Endothelial cell of umbilical vein (primary cell): ENCODE results near the gene ATP5PO. TPM values are rescaled to one million over a fixed set of nuclear protein-coding genes. Genes with fewer than 3 reads are reported as not detected.

ENCODE experiments used
- BruUV-seq: library from RNA; stranded (reverse); fragments of 400-500 nt; replicated peaks from 2 replicates; lab custom pipeline; 2021; lab: Mats Ljungman, UMichigan
- CTCF ChIA-PET: fragments of 300-600, 350-600 bp; sonication (Branson Sonifier 250); formaldehyde crosslinking; loops from one replicate; lab custom pipeline; 2021; ENCODE audit warnings: antibody characterized with exemption, inconsistent platforms; lab: Charles Lee
- POLR2A ChIA-PET: fragments of 300-600, 350-600 bp; sonication (Branson Sonifier 250); formaldehyde crosslinking; loops from one replicate; lab custom pipeline; 2021; ENCODE audit warnings: antibody characterized with exemption, inconsistent platforms; lab: Charles Lee
- DNase-seq: peaks from one replicate; pipeline ENCODE4 v3.0.0-alpha.2; 2011; ENCODE audit warnings: low read depth, low spot score
- FAIRE-seq: peaks from 2 replicates; lab custom pipeline; 2011; peaks lifted over from hg19 to GRCh38; lab: Jason Lieb, UNC
- H2AFZ ChIP-seq: 2 replicates; pipeline ENCODE4 v1.6.0; 2012; ENCODE audit warnings: low read depth, low read length, control low read depth, inconsistent platforms
- H3K27ac ChIP-seq: 2 replicates; pipeline ENCODE4 v1.5.1; 2011; ENCODE audit warnings: low read depth, mild to moderate bottlenecking, control low read depth, low read length, moderate library complexity; ENCODE audit not compliant: insufficient read depth
- H3K27me3 ChIP-seq, 2 experiments: 2 replicates each; pipeline versions ENCODE4 v1.6.0 to v1.6.1; 2011; ENCODE audit warnings: low read length in 2 of 2, mixed read lengths in 1 of 2; ENCODE audit not compliant: control insufficient read depth in 2 of 2, insufficient read depth in 2 of 2
- H3K36me3 ChIP-seq, 2 experiments: 2 replicates in 1 of 2; 3 replicates in 1 of 2; pipeline ENCODE4 v1.5.1; 2011; ENCODE audit warnings: low read length in 2 of 2, mild to moderate bottlenecking in 1 of 2, moderate library complexity in 1 of 2; ENCODE audit not compliant: control insufficient read depth in 2 of 2, insufficient read depth in 2 of 2; ENCODE audit errors: extremely low read depth in 1 of 2
- H3K4me1 ChIP-seq: 3 replicates; pipeline ENCODE4 v1.5.1; 2011; ENCODE audit warnings: mild to moderate bottlenecking, low read length; ENCODE audit not compliant: control insufficient read depth, insufficient read depth; ENCODE audit errors: extremely low read depth
- H3K4me2 ChIP-seq: 2 replicates; pipeline ENCODE4 v1.6.1; 2011; ENCODE audit warnings: low read length, control low read depth, mixed read lengths; ENCODE audit not compliant: insufficient read depth
- H3K4me3 ChIP-seq, 3 experiments: fragments of 200-600 bp in 1 of 3; sonication (generic), shearing (Covaris generic) in 1 of 3; replicated peaks in 1 of 3; 2 replicates each; pipeline ENCODE4 v1.5.1; 2011 to 2016; ENCODE audit warnings: control low read depth in 3 of 3, low read length in 3 of 3, mild to moderate bottlenecking in 2 of 3, inconsistent platforms in 1 of 3, low read depth in 1 of 3, moderate library complexity in 1 of 3; ENCODE audit not compliant: insufficient read depth in 1 of 3
- H3K79me2 ChIP-seq: 2 replicates; pipeline ENCODE4 v1.6.0; 2012; ENCODE audit warnings: low read length, inconsistent platforms; ENCODE audit not compliant: control insufficient read depth, insufficient read depth
- H3K9ac ChIP-seq: replicated peaks from 2 replicates; pipeline ENCODE3; 2011; ENCODE audit warnings: low read length, control low read depth; ENCODE audit not compliant: insufficient read depth; ENCODE audit errors: extremely low read depth
- H3K9me1 ChIP-seq: replicated peaks from 3 replicates; pipeline ENCODE4 v1.6.0; 2011; ENCODE audit warnings: mild to moderate bottlenecking, low read length; ENCODE audit not compliant: control insufficient read depth, insufficient read depth; ENCODE audit errors: extremely low read depth
- H3K9me3 ChIP-seq: replicated peaks from 2 replicates; pipeline ENCODE4 v1.5.1; 2012; ENCODE audit warnings: low read length, inconsistent platforms; ENCODE audit not compliant: control insufficient read depth, insufficient read depth
- H4K20me1 ChIP-seq: replicated peaks from 2 replicates; pipeline ENCODE3; 2011; ENCODE audit warnings: mild to moderate bottlenecking, low read length; ENCODE audit not compliant: control insufficient read depth, insufficient read depth; ENCODE audit errors: extremely low read depth
- EZH2 ChIP-seq: IDR thresholded peaks from 2 replicates; pipeline ENCODE4 v1.6.1; 2012; ENCODE audit warnings: borderline replicate concordance, low read depth, mild to moderate bottlenecking, moderate library complexity, low read length, inconsistent platforms; ENCODE audit not compliant: severe bottlenecking
- GATA2 ChIP-seq: IDR thresholded peaks from 2 replicates; pipeline ENCODE4 v1.7.0; 2011; ENCODE audit warnings: low read depth, mild to moderate bottlenecking, moderate library complexity, mixed read lengths, low read length; ENCODE audit not compliant: insufficient read length, insufficient read depth
- MYC ChIP-seq: IDR thresholded peaks from one replicate; pipeline ENCODE4 v1.6.1; 2011; ENCODE audit warnings: mild to moderate bottlenecking, low read depth, low read length
- POLR2AphosphoS5 ChIP-seq: IDR thresholded peaks from 2 replicates; pipeline ENCODE4 v1.6.1; 2012; ENCODE audit warnings: low read depth, mild to moderate bottlenecking, control low read depth, low read length, moderate library complexity; ENCODE audit not compliant: insufficient read depth
- dilution Hi-C: fragments of 300-500 bp; cut with MboI; formaldehyde crosslinking; loops from one replicate; pipeline ENCODE4 v1.15.0; 2019; ENCODE audit warnings: low sequenced_read_pairs; ENCODE audit not compliant: extremely low pct_ligation_motif_present
- intact Hi-C: fragments of 100-400 bp; cut with micrococcal nuclease; formaldehyde crosslinking; loops from one replicate; pipeline ENCODE4 v1.10.0; 2022
- polyA plus RNA-seq, 4 experiments: library from polyadenylated mRNA; depleted of rRNA in 3 of 4; stranded (reverse) in 3 of 4; unstranded in 1 of 4; fragments of >200 nt; gene quantifications; 2 replicates each; pipeline versions ENCODE4 v1.2.1 to v1.2.3, GENCODE V29; 2011 to 2012; ENCODE audit warnings: missing spikeins in 1 of 4
- total RNA-seq: library from RNA; stranded (reverse); gene quantifications from 2 replicates; pipeline ENCODE4 v1.2.3, GENCODE V29; 2021
- TF ChIP-seq, protein P1 (sequence below), 2 donors: IDR thresholded peaks; 1 replicate in 1 of 2; 2 replicates in 1 of 2; pipeline ENCODE4 v1.5.1; 2011; ENCODE audit warnings: low read length in 2 of 2, mild to moderate bottlenecking in 2 of 2, moderate library complexity in 2 of 2, control low read depth in 1 of 2, inconsistent platforms in 1 of 2, low read depth in 1 of 2; ENCODE audit not compliant: insufficient read depth in 1 of 2; ENCODE audit errors: extremely low read depth in 1 of 2
- TF ChIP-seq, protein P2 (sequence below): IDR thresholded peaks from 2 replicates; pipeline ENCODE4 v1.6.1; 2011; ENCODE audit not compliant: insufficient read depth, insufficient read length

The ATP5PO gene
- total and polyA plus RNA-seq, 2 donors (not counting 3 experiments of a cell fraction or from before 2014, with no cell fraction given): 187 to 207 TPM

DNA sequence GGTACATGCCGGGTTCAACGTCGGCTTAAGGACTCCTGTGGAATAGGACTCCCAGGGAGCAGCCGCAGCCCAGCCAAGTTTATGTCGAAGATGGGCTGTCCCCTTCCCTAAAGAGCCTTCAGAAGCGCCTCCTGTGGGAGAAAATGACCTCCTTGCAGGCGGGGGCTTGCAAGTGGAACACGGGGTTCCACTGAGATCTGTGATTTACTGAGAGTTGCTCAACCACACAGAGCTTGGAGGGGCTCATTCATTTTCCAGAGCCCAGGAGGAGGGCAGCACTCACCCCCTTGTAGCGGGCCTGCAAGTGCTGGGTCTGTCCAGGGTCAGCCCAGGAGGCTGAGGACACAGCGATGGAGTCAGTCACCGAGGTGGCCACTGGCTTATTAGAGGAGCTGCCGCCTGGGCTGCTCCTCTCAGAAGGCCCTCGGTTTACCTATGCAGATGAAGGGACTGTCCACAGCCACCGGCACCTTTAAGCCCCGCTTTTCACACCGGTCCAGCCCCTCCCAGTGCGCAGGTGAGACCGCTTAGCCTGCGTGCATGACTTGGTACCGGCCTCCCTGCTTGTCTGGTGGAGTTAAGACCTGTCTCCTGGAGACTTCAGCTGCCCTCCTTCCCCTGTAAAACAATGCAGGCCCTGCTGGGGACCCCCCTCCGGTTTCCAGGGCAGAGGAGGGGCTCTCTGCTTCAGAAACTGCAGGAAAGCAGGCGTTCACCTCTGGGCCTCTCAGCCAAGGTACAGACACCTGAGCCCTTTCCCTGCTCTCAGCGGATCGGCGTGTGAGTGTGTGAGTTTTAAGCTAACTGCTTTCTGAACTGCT lies 57.5 kb downstream of the ATP5PO start:
- Histone ChIP-seq H4K20me1 (no peaks in the 10 kb centered on the region), H2AFZ (no peak overlapping the region), H3K4me3 (no peak overlapping the region), H3K9me1 (no peaks in the 10 kb centered on the region), H3K79me2 (no peaks in the 10 kb centered on the region), H3K9me3 (no peaks in the 10 kb centered on the region), H3K27me3 (no peaks in the 10 kb centered on the region), H3K4me1 (peaks cover 4% of the 10 kb centered on the region), H3K27ac (no peak overlapping the region), H3K36me3 (no peaks in the 10 kb centered on the region), H3K9ac (no peak overlapping the region), H3K4me2 (no peak overlapping the region)
- BruUV-seq: no TSS peak
- ChIA-PET POLR2A (no interaction called here), CTCF (interaction anchor here (0.9 to 1.8 kb wide), 2 partner anchors 8 to 34 kb away, joined by 3 to 5 read pairs; no protein-coding TSS in a partner anchor)
- intact Hi-C loops: no loop called here
- no peak for FAIRE-seq
- TF ChIP-seq GATA2 (no peak), POLR2AphosphoS5 (no peak), MYC (no peak), EZH2 (no peak)
- TF ChIP-seq, protein P1, sequence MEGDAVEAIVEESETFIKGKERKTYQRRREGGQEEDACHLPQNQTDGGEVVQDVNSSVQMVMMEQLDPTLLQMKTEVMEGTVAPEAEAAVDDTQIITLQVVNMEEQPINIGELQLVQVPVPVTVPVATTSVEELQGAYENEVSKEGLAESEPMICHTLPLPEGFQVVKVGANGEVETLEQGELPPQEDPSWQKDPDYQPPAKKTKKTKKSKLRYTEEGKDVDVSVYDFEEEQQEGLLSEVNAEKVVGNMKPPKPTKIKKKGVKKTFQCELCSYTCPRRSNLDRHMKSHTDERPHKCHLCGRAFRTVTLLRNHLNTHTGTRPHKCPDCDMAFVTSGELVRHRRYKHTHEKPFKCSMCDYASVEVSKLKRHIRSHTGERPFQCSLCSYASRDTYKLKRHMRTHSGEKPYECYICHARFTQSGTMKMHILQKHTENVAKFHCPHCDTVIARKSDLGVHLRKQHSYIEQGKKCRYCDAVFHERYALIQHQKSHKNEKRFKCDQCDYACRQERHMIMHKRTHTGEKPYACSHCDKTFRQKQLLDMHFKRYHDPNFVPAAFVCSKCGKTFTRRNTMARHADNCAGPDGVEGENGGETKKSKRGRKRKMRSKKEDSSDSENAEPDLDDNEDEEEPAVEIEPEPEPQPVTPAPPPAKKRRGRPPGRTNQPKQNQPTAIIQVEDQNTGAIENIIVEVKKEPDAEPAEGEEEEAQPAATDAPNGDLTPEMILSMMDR (IDR thresholded peaks at IDR 0.05; ENCODE audit: extremely low read depth in 1 of 2, insufficient read depth in 1 of 2, low read depth in 1 of 2, low read length in 2 of 2): no peak
- TF ChIP-seq, protein P2, sequence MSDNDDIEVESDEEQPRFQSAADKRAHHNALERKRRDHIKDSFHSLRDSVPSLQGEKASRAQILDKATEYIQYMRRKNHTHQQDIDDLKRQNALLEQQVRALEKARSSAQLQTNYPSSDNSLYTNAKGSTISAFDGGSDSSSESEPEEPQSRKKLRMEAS: no peak
- DNase-seq: no peak
- dilution Hi-C loops: no loop called here
